LNCaP clone FGC (cell line): ENCODE data around the gene PPM1L.

Experiments used
- DNase-seq: peaks from one replicate; pipeline ENCODE4 v3.0.0-alpha.2; 2011; ENCODE audit warnings: low read depth
- H3K4me3 ChIP-seq: 2 replicates; pipeline ENCODE4 v1.5.1; 2011; ENCODE audit warnings: mild to moderate bottlenecking, low read depth, low read length, control low read depth
- TF ChIP-seq, protein P1 (sequence below): IDR thresholded peaks from 2 replicates; pipeline ENCODE4 v1.5.1; 2012; ENCODE audit warnings: mild to moderate bottlenecking; ENCODE audit not compliant: control insufficient read depth, insufficient read depth; ENCODE audit errors: extremely low read depth

PPM1L gene

GRCh38 chr3:161054860-161055604 lies 299.0 kb downstream of the PPM1L start:
- DNase-seq: no peak
- no peak overlapping the region for H3K4me3 ChIP-seq
- TF ChIP-seq, protein P1, sequence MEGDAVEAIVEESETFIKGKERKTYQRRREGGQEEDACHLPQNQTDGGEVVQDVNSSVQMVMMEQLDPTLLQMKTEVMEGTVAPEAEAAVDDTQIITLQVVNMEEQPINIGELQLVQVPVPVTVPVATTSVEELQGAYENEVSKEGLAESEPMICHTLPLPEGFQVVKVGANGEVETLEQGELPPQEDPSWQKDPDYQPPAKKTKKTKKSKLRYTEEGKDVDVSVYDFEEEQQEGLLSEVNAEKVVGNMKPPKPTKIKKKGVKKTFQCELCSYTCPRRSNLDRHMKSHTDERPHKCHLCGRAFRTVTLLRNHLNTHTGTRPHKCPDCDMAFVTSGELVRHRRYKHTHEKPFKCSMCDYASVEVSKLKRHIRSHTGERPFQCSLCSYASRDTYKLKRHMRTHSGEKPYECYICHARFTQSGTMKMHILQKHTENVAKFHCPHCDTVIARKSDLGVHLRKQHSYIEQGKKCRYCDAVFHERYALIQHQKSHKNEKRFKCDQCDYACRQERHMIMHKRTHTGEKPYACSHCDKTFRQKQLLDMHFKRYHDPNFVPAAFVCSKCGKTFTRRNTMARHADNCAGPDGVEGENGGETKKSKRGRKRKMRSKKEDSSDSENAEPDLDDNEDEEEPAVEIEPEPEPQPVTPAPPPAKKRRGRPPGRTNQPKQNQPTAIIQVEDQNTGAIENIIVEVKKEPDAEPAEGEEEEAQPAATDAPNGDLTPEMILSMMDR: no peak

- no peak for DNase-seq
- TF ChIP-seq, protein P1: no peak
- no peak overlapping the region for H3K4me3 ChIP-seq
Measured at GRCh38 chr3:161064413-161064812, 308.4 kb downstream of the PPM1L start.

DNA sequence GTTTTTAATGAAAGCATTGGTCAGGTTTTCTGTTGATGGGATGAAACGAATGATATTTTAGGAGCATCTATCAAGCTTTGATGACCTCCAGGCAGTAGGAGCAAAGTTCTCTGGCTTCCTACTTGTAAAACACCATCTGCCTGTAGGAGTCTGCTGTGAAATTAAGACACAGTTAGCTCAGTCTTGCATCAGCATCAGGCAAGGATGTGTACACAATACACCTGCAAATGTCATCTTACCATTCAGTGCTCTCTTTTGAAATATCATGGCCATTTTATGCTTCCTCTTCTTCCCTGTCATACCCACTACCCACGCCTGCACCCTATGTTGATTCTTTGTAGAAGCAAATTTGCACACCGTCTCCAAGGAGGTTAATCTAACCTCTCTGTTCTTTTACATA lies 310.9 kb downstream of the PPM1L start:
- no peak for DNase-seq
- TF ChIP-seq, protein P1: no peak
- no peak overlapping the region for H3K4me3 ChIP-seq

GRCh38 chr3:161067335-161067734 lies 311.3 kb downstream of the PPM1L start:
- TF ChIP-seq, protein P1: no peak
- no peak overlapping the region for H3K4me3 ChIP-seq
- no peak for DNase-seq

DNA sequence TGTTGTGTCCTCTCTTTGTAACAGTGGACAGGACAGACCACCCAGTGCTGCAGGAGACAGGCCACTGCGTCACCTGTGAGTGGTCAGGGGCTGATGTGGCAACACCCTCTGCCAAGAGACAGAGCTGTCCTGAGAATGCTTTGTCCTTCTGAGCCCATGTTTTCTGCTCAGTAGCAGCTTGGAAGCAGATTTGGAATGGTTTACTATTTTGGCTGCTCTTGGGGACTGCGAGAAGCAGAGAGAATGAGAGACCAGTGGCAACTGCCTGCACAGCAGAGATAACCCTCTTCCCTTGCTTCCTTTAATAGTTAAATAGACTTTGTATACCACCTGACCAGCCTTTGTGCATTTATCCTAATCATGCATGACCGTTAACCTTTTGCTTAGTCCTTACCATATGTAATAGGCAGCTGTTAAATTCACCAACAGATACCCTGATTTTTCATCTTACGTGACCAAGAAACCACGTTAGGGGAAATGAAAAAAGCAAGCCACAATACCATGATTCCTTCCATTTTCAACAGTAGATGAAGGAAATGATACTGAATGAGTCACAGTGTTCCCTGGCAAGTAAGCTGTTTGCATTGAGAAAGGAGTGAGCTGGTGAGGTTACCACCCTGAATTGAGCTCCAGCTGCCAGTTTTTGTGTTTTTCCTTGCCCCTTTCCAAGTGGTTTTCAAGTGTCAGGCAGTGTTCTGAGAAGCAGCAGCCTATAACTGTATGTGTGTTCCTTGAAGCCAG lies 313.6 kb downstream of the PPM1L start:
- TF ChIP-seq, protein P1: no peak
- H3K4me3 ChIP-seq: no peak overlapping the region
- DNase-seq: no peak

GRCh38 chr3:161070252-161070930 lies 314.4 kb downstream of the PPM1L start:
- DNase-seq: no peak
- TF ChIP-seq, protein P1: no peak
- no peak overlapping the region for H3K4me3 ChIP-seq
